ENCODE measurements around the gene DBN1. TPM values are rescaled to one million over a fixed set of nuclear protein-coding genes. Genes with fewer than 3 reads are reported as not detected.

Gene DBN1
- total and polyA plus RNA-seq, 2 of the 8 experiments (the other 6 are each of a cell fraction or from before 2014, with no cell fraction given), result 168 to 333 TPM

- peak overlapping the region; percentile 82 to 98 (median 96); a peak in 5 of 8 replicates for H3K4me3 ChIP-seq (ENCODE audit: extremely low read depth in 1 of 4, insufficient read depth in 2 of 4, low read depth in 3 of 4, low read length in 4 of 4)
- no peak overlapping the region for H3K18ac ChIP-seq (ENCODE audit: extremely low read depth, low read length)
- H3K27me3 ChIP-seq (replicated peaks in 1 of 4; ENCODE audit: control insufficient read depth in 3 of 4, extremely low read depth in 1 of 4, insufficient read depth in 3 of 4, low read length in 3 of 4), result no peaks in the 10 kb centered on the region
- DNase-seq (ENCODE audit: low read depth in 1 of 2, low spot score in 2 of 2), result no peak
- no peak overlapping the region for H3K9ac ChIP-seq (replicated peaks in 1 of 4; ENCODE audit: extremely low read depth in 1 of 4, low read depth in 3 of 4, low read length in 3 of 4)
- no peak overlapping the region for H4K8ac ChIP-seq (ENCODE audit: extremely low read depth, insufficient read depth, low read length)
- no peak overlapping the region for H3K23ac ChIP-seq (ENCODE audit: insufficient read length)
- peaks cover 34 to 56% (median 53%) of the 10 kb centered on the region in 4 experiments for H3K36me3 ChIP-seq (ENCODE audit: control insufficient read depth in 2 of 4, insufficient read depth in 4 of 4, low read length in 3 of 4)
- H4K91ac ChIP-seq (replicated peaks; ENCODE audit: insufficient read length, low read length), result no peak overlapping the region
- H3K79me2 ChIP-seq (ENCODE audit: control insufficient read depth in 1 of 2, insufficient read depth in 2 of 2, low read length in 2 of 2), result peaks cover 0 to 9% of the 10 kb centered on the region in 2 experiments; a peak in 1 of 4 replicates
- peaks cover 0 to 6% (median 5%) of the 10 kb centered on the region in 4 experiments; a peak in 6 of 7 replicates for H3K4me1 ChIP-seq (replicated peaks in 1 of 4; ENCODE audit: control insufficient read depth in 3 of 4, insufficient read depth in 4 of 4, low read length in 3 of 4)
- H4K5ac ChIP-seq (ENCODE audit: insufficient read length, low read depth, low read length), result no peak overlapping the region
- CTCF ChIA-PET (ENCODE audit: partially characterized antibody), result interaction anchor here (1.6 to 20.8 kb wide), 6 partner anchors 9 to 46 kb away, joined by 3 to 306 read pairs (median 4); no protein-coding TSS in a partner anchor
- WGBS, 2 experiments (ENCODE audit: extremely low coverage in 1 of 2, insufficient coverage in 1 of 2, insufficient read length in 1 of 2, insufficient replicate concordance in 2 of 2, low coverage in 1 of 2, low lambda C conversion rate in 2 of 2, missing lambda C conversion rate in 1 of 2), result 92% methylated on average over 7 of the region's 7 CpGs; no CpG with 5 or more reads in 1 of the 2 experiments
- H2BK15ac ChIP-seq (ENCODE audit: low read length), result no peak overlapping the region
- H2BK12ac ChIP-seq (ENCODE audit: low read depth, low read length), result no peak overlapping the region
- POLR2A ChIA-PET (ENCODE audit: partially characterized antibody), result interaction anchor here (0.7 to 4.7 kb wide), 15 partner anchors 8 to 601 kb away, joined by 3 to 53 read pairs (median 7); partner anchors contain the start of genes PDLIM7 and TMED9
- H4K20me1 ChIP-seq (replicated peaks in 1 of 2; ENCODE audit: control insufficient read depth in 1 of 2, insufficient read depth in 2 of 2, low read length in 2 of 2), result peaks cover 0 to 12% of the 10 kb centered on the region in 2 experiments
- no peak for FAIRE-seq
- peaks cover 5% of the 10 kb centered on the region; the same call in 1 of the 2 replicates for H3K79me1 ChIP-seq (ENCODE audit: low read depth, low read length)
- H2BK20ac ChIP-seq (ENCODE audit: low read length), result no peak overlapping the region
- no peak overlapping the region for H3K27ac ChIP-seq (ENCODE audit: low read depth, low read length)
- H3K23me2 ChIP-seq (ENCODE audit: low read depth, low read length), result peaks cover 8% of the 10 kb centered on the region
- H3K4me2 ChIP-seq (ENCODE audit: insufficient read depth in 1 of 2, low read depth in 2 of 2, low read length in 2 of 2), result peak overlapping the region; percentile 87 to 97; a peak in 3 of 4 replicates
- H3K9me3 ChIP-seq (ENCODE audit: insufficient read depth in 2 of 2, low read depth in 1 of 2, low read length in 1 of 2), result no peaks in the 10 kb centered on the region
- H2AFZ ChIP-seq (ENCODE audit: low read length), result no peak overlapping the region
- no peak overlapping the region for H2BK120ac ChIP-seq (replicated peaks; ENCODE audit: low read depth, low read length)
- no peak overlapping the region for H3K56ac ChIP-seq (replicated peaks; ENCODE audit: insufficient read length, low read depth, low read length)
- no peak overlapping the region for H3K4ac ChIP-seq (replicated peaks; ENCODE audit: insufficient read length, low read depth, low read length)
- H2BK5ac ChIP-seq (ENCODE audit: low read depth, low read length), result no peak overlapping the region
- H3K14ac ChIP-seq (ENCODE audit: insufficient read length), result no peak overlapping the region
- no peak overlapping the region for H2AK5ac ChIP-seq (ENCODE audit: low read depth, low read length)
- TF ChIP-seq TEAD4 (IDR thresholded peaks at IDR 0.05; ENCODE audit: low read depth, low read length) (no peak), RNF2 (IDR thresholded peaks at IDR 0.05; ENCODE audit: borderline replicate concordance, low read depth, low read length, missing control alignments, poor library complexity, severe bottlenecking) (no peak), SRF (IDR thresholded peaks at IDR 0.05; ENCODE audit: low read depth, low read length) (no peak)
These were observed 42.1 kb upstream of the DBN1 start for GRCh38 chr5:177515580-177515979.
